Activated CD4-positive, alpha-beta T cell treated with anti-CD3 and anti-CD28 coated beads for 36 hours (primary cell): ENCODE measurements around the gene CDH23. TPM values are rescaled to one million over a fixed set of nuclear protein-coding genes. Genes with fewer than 3 reads are reported as not detected.

Source experiments
- ATAC-seq: fragments of 200-7000 bp; cut with Tn5 transposase; one replicate; pipeline ENCODE4 v1.10.0; 2021; ENCODE audit warnings: mild to moderate bottlenecking, moderate library complexity
- CTCF ChIA-PET: fragments of 350-600 bp; sonication (Branson Sonifier 250); formaldehyde crosslinking; loops from one replicate; lab custom pipeline; 2021; ENCODE audit warnings: antibody characterized with exemption; lab: Charles Lee
- POLR2A ChIA-PET: fragments of 350-600 bp; sonication (Branson Sonifier 250); formaldehyde crosslinking; loops from one replicate; lab custom pipeline; 2021; ENCODE audit warnings: antibody characterized with exemption, inconsistent platforms; lab: Charles Lee
- DNase-seq: peaks from one replicate; pipeline ENCODE4 v3.0.0-alpha.2; 2020
- H3K27ac Mint-ChIP-seq: one replicate; pipeline ENCODE4 v1.8.0; 2021; ENCODE audit warnings: mixed read lengths
- H3K27me3 Mint-ChIP-seq: one replicate; pipeline ENCODE4 v1.8.0; 2021; ENCODE audit warnings: mixed read lengths
- H3K36me3 Mint-ChIP-seq: one replicate; pipeline ENCODE4 v1.8.0; 2021; ENCODE audit warnings: low read depth, mixed read lengths
- H3K4me1 Mint-ChIP-seq: one replicate; pipeline ENCODE4 v1.8.0; 2021; ENCODE audit warnings: mixed read lengths
- H3K4me3 Mint-ChIP-seq: one replicate; pipeline ENCODE4 v1.8.0; 2021; ENCODE audit warnings: mild to moderate bottlenecking, moderate library complexity, mixed read lengths
- H3K9me3 Mint-ChIP-seq: one replicate; pipeline ENCODE4 v1.8.0; 2021; ENCODE audit warnings: low read depth, mixed read lengths
- intact Hi-C, 2 experiments: fragments of 100-400 bp; cut with DNase I in 1 of 2; cut with micrococcal nuclease in 1 of 2; formaldehyde crosslinking; loops; one replicate each; pipeline versions ENCODE4 v1.14.2 to v1.15.1; 2022 to 2024; cut with DNase I, micrococcal nuclease
- total RNA-seq, 2 experiments: library from RNA; stranded (reverse); gene quantifications; one replicate each; pipeline ENCODE4 v1.2.3, GENCODE V29; 2021

CDH23 gene
- total RNA-seq, 2 experiments from 2014 or later, result 1.5 to 1.6 TPM

DNA sequence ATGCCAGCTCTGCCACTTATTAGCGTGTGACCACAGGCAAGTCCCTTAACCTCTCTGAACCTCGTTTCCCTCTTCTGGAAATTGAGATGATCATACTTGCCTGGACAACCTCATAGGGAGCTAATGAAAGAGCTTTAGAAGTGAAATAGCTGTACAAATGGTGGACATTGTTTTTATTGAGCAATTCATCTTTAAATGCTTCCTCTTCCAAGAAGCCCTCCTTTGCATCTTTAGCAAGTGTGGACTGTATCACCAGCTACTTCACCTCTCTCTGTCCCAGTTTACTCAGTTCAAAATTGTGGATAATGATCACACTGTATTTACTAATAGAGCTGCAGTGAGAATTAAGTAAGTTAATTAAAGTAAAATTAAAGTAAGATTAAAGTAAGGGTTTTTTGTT lies 61.7 kb downstream of the CDH23 start:
- H3K27ac Mint-ChIP-seq, result no peak overlapping the region
- H3K9me3 Mint-ChIP-seq, result no peaks in the 10 kb centered on the region
- DNase-seq, result no peak
- POLR2A ChIA-PET, result no interaction called here
- intact Hi-C loops, result no loop called here
- ATAC-seq, result no peak
- no peaks in the 10 kb centered on the region for H3K27me3 Mint-ChIP-seq
- H3K4me1 Mint-ChIP-seq, result no peaks in the 10 kb centered on the region
- no peak overlapping the region for H3K4me3 Mint-ChIP-seq
- CTCF ChIA-PET, result no interaction called here
- no peaks in the 10 kb centered on the region for H3K36me3 Mint-ChIP-seq

- intact Hi-C loops, result no loop called here
- CTCF ChIA-PET, result interaction anchor here (0.7 kb wide), 1 partner anchor 110 kb away, joined by 3 read pairs; no protein-coding TSS in a partner anchor
- POLR2A ChIA-PET, result no interaction called here
- H3K4me1 Mint-ChIP-seq, result no peaks in the 10 kb centered on the region
- DNase-seq (no peak), ATAC-seq (no peak)
- no peak overlapping the region for H3K4me3 Mint-ChIP-seq
- H3K9me3 Mint-ChIP-seq, result no peaks in the 10 kb centered on the region
- H3K36me3 Mint-ChIP-seq, result no peaks in the 10 kb centered on the region
- H3K27ac Mint-ChIP-seq, result no peak overlapping the region
- no peaks in the 10 kb centered on the region for H3K27me3 Mint-ChIP-seq
Measured at GRCh38 chr10:71459513-71459912, 62.8 kb downstream of the CDH23 start.

- Mint-ChIP-seq H3K36me3 (no peaks in the 10 kb centered on the region), H3K27ac (no peak overlapping the region), H3K9me3 (no peaks in the 10 kb centered on the region), H3K27me3 (no peaks in the 10 kb centered on the region), H3K4me1 (no peaks in the 10 kb centered on the region), H3K4me3 (no peak overlapping the region)
- ATAC-seq, result no peak
- intact Hi-C loops, result no loop called here
- DNase-seq, result no peak
- ChIA-PET CTCF (no interaction called here), POLR2A (no interaction called here)
Measured at GRCh38 chr10:71460615-71461014, 63.9 kb downstream of the CDH23 start.

GRCh38 chr10:71461457-71461856 lies 64.7 kb downstream of the CDH23 start:
- H3K27me3 Mint-ChIP-seq, result no peaks in the 10 kb centered on the region
- H3K9me3 Mint-ChIP-seq, result no peaks in the 10 kb centered on the region
- intact Hi-C loops, result no loop called here
- ChIA-PET CTCF (no interaction called here), POLR2A (no interaction called here)
- no peak overlapping the region for H3K4me3 Mint-ChIP-seq
- no peak for DNase-seq
- H3K4me1 Mint-ChIP-seq, result no peaks in the 10 kb centered on the region
- no peak overlapping the region for H3K27ac Mint-ChIP-seq
- ATAC-seq, result no peak
- H3K36me3 Mint-ChIP-seq, result no peaks in the 10 kb centered on the region

DNA sequence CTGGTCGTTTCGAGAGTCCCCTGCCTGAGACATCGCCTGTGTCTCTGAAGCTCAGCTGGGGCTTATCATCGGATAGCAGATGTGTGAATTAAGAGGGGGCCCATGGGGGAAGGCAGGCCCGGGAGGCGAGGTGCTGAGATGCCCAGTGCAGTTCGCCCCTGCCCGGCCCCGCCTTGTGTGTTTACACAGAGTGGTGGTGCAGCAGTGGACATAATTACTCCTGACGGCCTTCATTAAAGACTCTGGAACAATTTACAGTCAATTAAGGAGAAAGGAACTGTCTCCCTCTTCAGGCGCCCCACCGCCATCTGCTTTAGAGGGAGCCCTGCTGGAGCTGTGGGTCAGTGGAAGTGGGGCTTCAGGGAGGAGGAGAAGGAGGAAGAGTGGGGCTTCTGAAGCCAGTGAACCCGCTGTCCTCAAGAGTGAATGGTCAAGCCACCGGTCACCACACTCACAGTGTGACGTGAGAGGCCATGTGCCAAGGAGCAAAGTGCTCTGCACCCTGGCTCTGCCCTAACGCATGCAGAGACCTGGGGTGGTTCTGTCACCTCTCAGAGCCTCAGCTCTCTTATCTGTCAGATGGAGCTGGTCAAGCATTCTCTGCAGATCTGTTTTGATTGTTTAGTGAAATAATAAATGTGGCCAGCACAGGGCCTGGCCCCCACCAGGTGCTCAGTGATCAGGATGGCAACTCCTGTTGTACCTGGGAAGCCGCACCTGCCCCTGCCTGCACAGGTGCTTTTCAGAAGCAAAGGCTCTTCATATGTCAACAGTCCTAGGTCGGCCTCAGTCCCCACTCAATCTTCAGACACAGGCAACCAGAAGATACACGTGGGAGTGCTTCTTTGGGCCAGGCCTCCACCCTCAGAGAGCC lies 65.6 kb downstream of the CDH23 start:
- Mint-ChIP-seq H3K36me3 (no peaks in the 10 kb centered on the region), H3K9me3 (no peaks in the 10 kb centered on the region), H3K27ac (no peak overlapping the region), H3K27me3 (no peaks in the 10 kb centered on the region), H3K4me1 (no peaks in the 10 kb centered on the region), H3K4me3 (no peak overlapping the region)
- no peak for DNase-seq
- intact Hi-C loops, result no loop called here
- ATAC-seq, result no peak
- ChIA-PET POLR2A (no interaction called here), CTCF (no interaction called here)

- POLR2A ChIA-PET, result no interaction called here
- intact Hi-C loops, result no loop called here
- H3K9me3 Mint-ChIP-seq, result no peaks in the 10 kb centered on the region
- no peaks in the 10 kb centered on the region for H3K27me3 Mint-ChIP-seq
- DNase-seq (no peak), ATAC-seq (no peak)
- no peak overlapping the region for H3K4me3 Mint-ChIP-seq
- no peak overlapping the region for H3K27ac Mint-ChIP-seq
- no peaks in the 10 kb centered on the region for H3K36me3 Mint-ChIP-seq
- H3K4me1 Mint-ChIP-seq, result no peaks in the 10 kb centered on the region
- CTCF ChIA-PET, result no interaction called here
Measured at GRCh38 chr10:71463111-71463510, 66.4 kb downstream of the CDH23 start.

DNA sequence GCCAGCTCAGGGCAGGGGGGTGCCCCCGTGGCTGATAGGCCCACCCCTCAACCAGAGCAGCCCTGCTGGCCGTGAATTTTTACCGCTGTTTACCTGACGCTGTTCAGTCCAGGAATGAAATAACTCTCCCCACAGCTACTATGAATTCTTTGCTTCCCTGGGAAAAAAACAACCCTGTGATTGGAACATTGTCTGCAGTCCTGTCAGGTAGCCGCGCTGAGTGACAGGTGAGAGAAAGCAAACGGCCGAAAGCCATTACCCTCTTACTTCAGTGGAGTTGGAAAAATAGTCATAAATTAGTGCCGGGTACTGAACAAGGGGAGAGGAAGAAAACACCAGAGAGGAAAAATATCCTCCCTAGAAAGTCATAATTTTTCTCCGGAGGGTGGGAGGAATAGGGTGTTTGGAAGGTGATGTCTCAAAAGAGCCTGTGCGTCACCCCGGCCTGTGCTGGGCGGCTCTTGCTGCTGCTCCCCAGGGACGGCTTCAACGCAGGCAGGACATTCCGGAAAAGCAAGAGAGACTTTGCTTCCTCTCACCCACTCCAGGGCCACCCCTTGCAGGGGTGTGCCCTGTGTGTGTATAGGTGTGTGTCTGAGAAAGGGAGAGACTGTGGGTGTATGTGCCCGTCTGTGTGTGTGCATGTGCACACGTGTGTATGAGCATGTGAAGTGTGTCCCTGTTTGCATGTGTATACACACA lies 69.0 kb downstream of the CDH23 start:
- no peak overlapping the region for H3K4me3 Mint-ChIP-seq
- H3K36me3 Mint-ChIP-seq, result no peaks in the 10 kb centered on the region
- H3K4me1 Mint-ChIP-seq, result no peaks in the 10 kb centered on the region
- POLR2A ChIA-PET, result no interaction called here
- no peak for DNase-seq
- intact Hi-C loops, result no loop called here
- no peak for ATAC-seq
- no peak overlapping the region for H3K27ac Mint-ChIP-seq
- no peaks in the 10 kb centered on the region for H3K9me3 Mint-ChIP-seq
- CTCF ChIA-PET, result no interaction called here
- H3K27me3 Mint-ChIP-seq, result no peaks in the 10 kb centered on the region

- Mint-ChIP-seq H3K27ac (no peak overlapping the region), H3K4me1 (no peaks in the 10 kb centered on the region), H3K4me3 (no peak overlapping the region), H3K36me3 (no peaks in the 10 kb centered on the region), H3K9me3 (no peaks in the 10 kb centered on the region), H3K27me3 (no peaks in the 10 kb centered on the region)
- intact Hi-C loops, result no loop called here
- CTCF ChIA-PET, result no interaction called here
- POLR2A ChIA-PET, result no interaction called here
- ATAC-seq (no peak), DNase-seq (no peak)
Measured at GRCh38 chr10:71466330-71466729, 69.6 kb downstream of the CDH23 start.

- Mint-ChIP-seq H3K27ac (no peak overlapping the region), H3K4me1 (no peaks in the 10 kb centered on the region), H3K36me3 (no peaks in the 10 kb centered on the region), H3K9me3 (no peaks in the 10 kb centered on the region), H3K4me3 (no peak overlapping the region), H3K27me3 (no peaks in the 10 kb centered on the region)
- ATAC-seq (no peak), DNase-seq (no peak)
- POLR2A ChIA-PET, result no interaction called here
- intact Hi-C loops, result no loop called here
- CTCF ChIA-PET, result interaction anchor here (1.3 kb wide), 1 partner anchor 142 kb away, joined by 3 read pairs; no protein-coding TSS in a partner anchor
Measured at GRCh38 chr10:71467161-71467560, 70.4 kb downstream of the CDH23 start.

DNA sequence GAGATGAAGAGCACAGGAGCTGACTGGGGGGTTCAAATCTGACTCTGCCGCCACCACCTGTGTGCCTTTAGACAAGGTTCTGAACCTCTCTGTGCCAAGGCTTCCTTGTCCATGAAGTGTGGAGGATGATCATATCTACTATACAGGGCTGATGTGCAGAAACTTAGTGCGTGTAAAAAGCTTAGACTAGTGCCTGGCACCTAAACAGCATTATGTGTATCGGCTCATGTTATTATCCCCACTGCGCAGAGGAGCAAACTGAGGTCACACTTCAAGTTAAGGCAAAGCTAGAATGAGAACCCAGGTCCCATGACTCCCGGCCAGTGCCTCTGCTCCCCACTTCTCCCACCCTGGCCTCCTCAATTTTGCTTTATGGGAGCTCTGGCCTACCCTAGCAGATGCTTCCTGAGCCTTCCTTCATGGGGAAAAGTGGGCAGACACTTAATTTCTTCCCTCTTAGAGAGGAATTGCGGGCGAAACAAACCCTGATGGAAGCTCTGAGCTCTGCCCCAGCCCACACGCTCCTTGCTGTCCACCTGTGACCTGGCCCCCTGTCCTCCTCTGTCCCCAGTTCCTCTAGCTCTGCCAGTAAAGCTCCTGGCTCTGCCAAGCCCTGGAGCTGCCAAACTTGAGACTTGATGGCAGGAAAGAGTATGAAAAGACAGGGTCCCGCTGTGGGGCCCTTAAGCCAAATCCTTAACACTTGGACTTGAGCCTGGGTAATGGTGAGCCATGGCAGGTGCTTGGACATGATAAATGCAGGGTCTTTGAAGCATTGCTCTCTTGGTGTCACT lies 71.0 kb downstream of the CDH23 start:
- ChIA-PET CTCF (interaction anchor here (1.3 kb wide), 1 partner anchor 142 kb away, joined by 3 read pairs; no protein-coding TSS in a partner anchor), POLR2A (no interaction called here)
- Mint-ChIP-seq H3K27me3 (no peaks in the 10 kb centered on the region), H3K4me1 (no peaks in the 10 kb centered on the region), H3K36me3 (no peaks in the 10 kb centered on the region), H3K9me3 (no peaks in the 10 kb centered on the region), H3K27ac (no peak overlapping the region), H3K4me3 (no peak overlapping the region)
- DNase-seq, result no peak
- ATAC-seq, result no peak
- intact Hi-C loops, result no loop called here

DNA sequence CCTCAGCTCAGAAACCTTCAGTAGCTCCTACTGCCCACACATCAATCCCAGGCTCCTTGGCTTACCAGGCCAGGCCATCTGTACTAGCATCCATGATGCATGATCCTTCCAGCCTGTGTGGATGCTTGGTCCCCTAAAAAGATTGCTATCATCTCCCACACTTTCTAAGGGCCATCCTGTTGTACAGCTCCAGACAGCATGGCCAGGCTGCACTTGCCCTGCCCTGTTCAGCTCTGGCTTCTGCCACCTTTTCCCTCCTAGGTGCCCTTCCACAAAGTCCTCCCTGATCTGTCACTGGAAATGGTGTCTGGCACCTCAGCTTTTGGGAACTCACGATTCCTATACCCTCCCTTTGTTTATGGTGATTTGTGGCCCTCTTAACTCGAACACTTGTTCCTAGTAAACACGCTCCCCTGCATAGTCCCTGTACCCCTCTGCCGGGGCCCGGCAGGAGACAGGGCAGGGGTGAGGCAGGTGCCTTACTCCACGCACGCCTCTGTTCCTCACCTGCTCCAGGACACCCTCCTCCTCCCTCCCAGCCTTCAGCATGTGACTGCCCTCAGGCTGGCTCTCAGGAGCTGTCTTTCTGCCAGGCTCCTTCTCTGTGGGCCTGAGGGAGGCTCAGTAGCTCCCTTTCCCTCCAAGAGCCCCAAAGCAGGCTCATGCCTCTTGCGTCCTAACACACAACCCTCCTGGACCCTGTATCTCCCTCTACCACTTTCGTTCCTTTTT lies 71.8 kb downstream of the CDH23 start:
- Mint-ChIP-seq H3K4me1 (no peaks in the 10 kb centered on the region), H3K4me3 (no peak overlapping the region), H3K9me3 (no peaks in the 10 kb centered on the region), H3K27me3 (no peaks in the 10 kb centered on the region), H3K27ac (no peak overlapping the region), H3K36me3 (no peaks in the 10 kb centered on the region)
- ChIA-PET POLR2A (no interaction called here), CTCF (interaction anchor here (1.3 kb wide), 1 partner anchor 141 kb away, joined by 3 read pairs; no protein-coding TSS in a partner anchor)
- intact Hi-C loops, result no loop called here
- ATAC-seq, result no peak
- no peak for DNase-seq
